Liver (tissue), 9 donors: ENCODE data around the gene ERC2. TPM values are rescaled to one million over a fixed set of nuclear protein-coding genes. Genes with fewer than 3 reads are reported as not detected.

ENCODE experiments used
- DNase-seq: peaks from one replicate; pipeline ENCODE4 v3.0.0-alpha.2; 2017; ENCODE audit warnings: low spot score
- H3K27ac ChIP-seq, 2 donors: one replicate each; pipeline ENCODE4 v1.7.0; 2013; ENCODE audit warnings: inconsistent platforms in 2 of 2, low read length in 2 of 2, control low read depth in 1 of 2, low read depth in 1 of 2, mild to moderate bottlenecking in 1 of 2
- H3K27me3 ChIP-seq, 4 donors: one replicate each; pipeline versions ENCODE4 v1.6.1 to v1.7.0; 2013; ENCODE audit warnings: low read length in 3 of 4, inconsistent platforms in 1 of 4, mild to moderate bottlenecking in 1 of 4, moderate library complexity in 1 of 4; ENCODE audit not compliant: control insufficient read depth in 4 of 4, insufficient read depth in 4 of 4
- H3K36me3 ChIP-seq, 4 donors: one replicate each; pipeline versions ENCODE4 v1.6.1 to v1.7.0; 2013; ENCODE audit warnings: low read length in 3 of 4, mild to moderate bottlenecking in 3 of 4, low read depth in 1 of 4, moderate library complexity in 1 of 4; ENCODE audit not compliant: control insufficient read depth in 4 of 4, insufficient read depth in 3 of 4
- H3K4me1 ChIP-seq, 4 donors: one replicate each; pipeline versions ENCODE4 v1.6.1 to v1.7.0; 2013; ENCODE audit warnings: low read length in 3 of 4, mild to moderate bottlenecking in 3 of 4, moderate library complexity in 1 of 4; ENCODE audit not compliant: control insufficient read depth in 4 of 4, insufficient read depth in 4 of 4
- H3K4me3 ChIP-seq, 3 donors: one replicate each; pipeline versions ENCODE4 v1.6.1 to v1.7.0; 2013; ENCODE audit warnings: low read length in 3 of 3, control low read depth in 1 of 3, low read depth in 1 of 3, mild to moderate bottlenecking in 1 of 3
- H3K9ac ChIP-seq, 2 donors: one replicate each; pipeline ENCODE4 v1.7.0; 2013; ENCODE audit warnings: low read length in 2 of 2, mild to moderate bottlenecking in 2 of 2, moderate library complexity in 2 of 2, control low read depth in 1 of 2, low read depth in 1 of 2
- H3K9me3 ChIP-seq, 4 donors: one replicate each; pipeline versions ENCODE4 v1.6.1 to v1.7.0; 2013; ENCODE audit warnings: low read length in 3 of 4; ENCODE audit not compliant: control insufficient read depth in 4 of 4
- EGR1 ChIP-seq, 2 donors: IDR thresholded peaks; 2 replicates each; pipeline ENCODE4 v1.6.1; 2016 to 2018; ENCODE audit warnings: antibody characterized with exemption in 2 of 2, low read depth in 2 of 2
- FOXA1 ChIP-seq: IDR thresholded peaks from 2 replicates; pipeline ENCODE4 v1.6.1; 2016; ENCODE audit warnings: antibody characterized with exemption
- GABPA ChIP-seq, 2 donors: IDR thresholded peaks in 1 of 2; conservative IDR thresholded peaks in 1 of 2; 2 replicates each; pipeline ENCODE4 v1.6.1; 2016; ENCODE audit warnings: antibody characterized with exemption in 2 of 2, mild to moderate bottlenecking in 1 of 2, moderate library complexity in 1 of 2
- HNF4A ChIP-seq, 2 donors: conservative IDR thresholded peaks; 2 replicates each; pipeline ENCODE4 v1.6.1; 2016; ENCODE audit warnings: antibody characterized with exemption in 2 of 2, mild to moderate bottlenecking in 2 of 2
- HNF4G ChIP-seq: IDR thresholded peaks from 2 replicates; pipeline ENCODE4 v1.6.1; 2016; ENCODE audit warnings: antibody characterized with exemption
- JUND ChIP-seq, 2 donors: IDR thresholded peaks; 2 replicates each; pipeline ENCODE4 v1.6.1; 2016; ENCODE audit warnings: antibody characterized with exemption in 2 of 2
- NR2F2 ChIP-seq: IDR thresholded peaks from 2 replicates; pipeline ENCODE4 v1.6.1; 2016; ENCODE audit warnings: antibody characterized with exemption
- RXRA ChIP-seq, 2 donors: IDR thresholded peaks; 2 replicates each; pipeline ENCODE4 v1.6.1; 2017 to 2018; ENCODE audit warnings: antibody characterized with exemption in 2 of 2, mild to moderate bottlenecking in 1 of 2
- SP1 ChIP-seq: IDR thresholded peaks from 2 replicates; pipeline ENCODE4 v1.6.1; 2018; ENCODE audit warnings: antibody characterized with exemption, mild to moderate bottlenecking
- TAF1 ChIP-seq: conservative IDR thresholded peaks from 2 replicates; pipeline ENCODE4 v1.6.1; 2016; ENCODE audit warnings: antibody characterized with exemption, mild to moderate bottlenecking
- WGBS: extraction: QIAGEN DNeasy Blood & Tissue Kit; methylation state at CpG from one replicate; pipeline ENCODE4 v1.1.7; 2013; 5-methylcytosine and 5-hydroxymethylcytosine counted together
- polyA plus RNA-seq, 2 donors: library from polyadenylated mRNA; stranded (reverse) in 1 of 2; unstranded in 1 of 2; fragments of 200-250 nt in 1 of 2; fragments of >200 nt in 1 of 2; fragmentation: Nextera tagmentation in 1 of 2; extraction: Ambion mirVana in 1 of 2; gene quantifications; one replicate each; pipeline versions ENCODE4 v1.2.1 to v1.2.3, GENCODE V29; 2013 to 2015
- total RNA-seq, 2 donors: library from RNA; depleted of rRNA; stranded (reverse); fragments of >200 nt; gene quantifications; one replicate each; pipeline ENCODE4 v1.2.3, GENCODE V29; 2014
- TF ChIP-seq, protein P1 (sequence below): IDR thresholded peaks from 2 replicates; pipeline ENCODE4 v1.6.1; 2016; ENCODE audit warnings: antibody characterized with exemption
- TF ChIP-seq, protein P2 (sequence below): IDR thresholded peaks from 2 replicates; pipeline ENCODE4 v1.6.1; 2016; ENCODE audit warnings: antibody characterized with exemption, mild to moderate bottlenecking
- TF ChIP-seq, protein P3 (sequence below): fragments of 150-350 bp; IDR thresholded peaks from 2 replicates; pipeline ENCODE4 v1.5.1; 2017; ENCODE audit warnings: improper control_type of control experiment, low read depth, low read length; ENCODE audit not compliant: missing input control
- TF ChIP-seq, protein P4 (sequence below): IDR thresholded peaks from 2 replicates; pipeline ENCODE4 v1.6.1; 2016; ENCODE audit warnings: antibody characterized with exemption
- donor health status: healthy.
- donor health status: healthy.
- donor health status: healthy.
- donor health status: healthy.
- donor health status: healthy.

Gene ERC2
- total and polyA plus RNA-seq, 4 donors: 0.14 to 0.25 TPM; not detected in 2

DNA sequence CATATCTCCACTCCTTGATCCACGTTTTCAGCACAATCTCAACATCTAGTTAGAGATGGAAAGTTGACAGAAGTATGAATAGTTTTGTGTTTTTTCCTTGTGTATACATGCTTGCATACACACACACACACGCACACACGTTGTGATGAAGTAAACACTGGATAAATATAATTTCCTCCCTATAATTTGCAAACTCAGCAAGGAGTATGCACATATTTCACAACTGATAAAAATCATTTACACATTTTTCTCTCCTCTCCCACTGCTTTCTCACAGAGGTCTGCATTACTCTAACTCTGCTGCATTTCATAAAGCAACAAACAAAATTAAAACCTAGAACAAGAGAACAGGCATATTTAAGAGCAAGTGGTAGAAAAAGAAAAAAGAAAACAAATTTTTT, 320.9 kb downstream of the ERC2 start:
- TF ChIP-seq, protein P1, sequence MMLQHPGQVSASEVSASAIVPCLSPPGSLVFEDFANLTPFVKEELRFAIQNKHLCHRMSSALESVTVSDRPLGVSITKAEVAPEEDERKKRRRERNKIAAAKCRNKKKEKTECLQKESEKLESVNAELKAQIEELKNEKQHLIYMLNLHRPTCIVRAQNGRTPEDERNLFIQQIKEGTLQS: no peak
- no peak for TF ChIP-seq RXRA (IDR thresholded peaks at IDR 0.05)
- no peak for TF ChIP-seq SP1
- TF ChIP-seq NR2F2: no peak
- no peak for TF ChIP-seq EGR1 (IDR thresholded peaks at IDR 0.05; ENCODE audit: low read depth in 2 of 2)
- TF ChIP-seq JUND (IDR thresholded peaks at IDR 0.05): no peak
- TF ChIP-seq, protein P2, sequence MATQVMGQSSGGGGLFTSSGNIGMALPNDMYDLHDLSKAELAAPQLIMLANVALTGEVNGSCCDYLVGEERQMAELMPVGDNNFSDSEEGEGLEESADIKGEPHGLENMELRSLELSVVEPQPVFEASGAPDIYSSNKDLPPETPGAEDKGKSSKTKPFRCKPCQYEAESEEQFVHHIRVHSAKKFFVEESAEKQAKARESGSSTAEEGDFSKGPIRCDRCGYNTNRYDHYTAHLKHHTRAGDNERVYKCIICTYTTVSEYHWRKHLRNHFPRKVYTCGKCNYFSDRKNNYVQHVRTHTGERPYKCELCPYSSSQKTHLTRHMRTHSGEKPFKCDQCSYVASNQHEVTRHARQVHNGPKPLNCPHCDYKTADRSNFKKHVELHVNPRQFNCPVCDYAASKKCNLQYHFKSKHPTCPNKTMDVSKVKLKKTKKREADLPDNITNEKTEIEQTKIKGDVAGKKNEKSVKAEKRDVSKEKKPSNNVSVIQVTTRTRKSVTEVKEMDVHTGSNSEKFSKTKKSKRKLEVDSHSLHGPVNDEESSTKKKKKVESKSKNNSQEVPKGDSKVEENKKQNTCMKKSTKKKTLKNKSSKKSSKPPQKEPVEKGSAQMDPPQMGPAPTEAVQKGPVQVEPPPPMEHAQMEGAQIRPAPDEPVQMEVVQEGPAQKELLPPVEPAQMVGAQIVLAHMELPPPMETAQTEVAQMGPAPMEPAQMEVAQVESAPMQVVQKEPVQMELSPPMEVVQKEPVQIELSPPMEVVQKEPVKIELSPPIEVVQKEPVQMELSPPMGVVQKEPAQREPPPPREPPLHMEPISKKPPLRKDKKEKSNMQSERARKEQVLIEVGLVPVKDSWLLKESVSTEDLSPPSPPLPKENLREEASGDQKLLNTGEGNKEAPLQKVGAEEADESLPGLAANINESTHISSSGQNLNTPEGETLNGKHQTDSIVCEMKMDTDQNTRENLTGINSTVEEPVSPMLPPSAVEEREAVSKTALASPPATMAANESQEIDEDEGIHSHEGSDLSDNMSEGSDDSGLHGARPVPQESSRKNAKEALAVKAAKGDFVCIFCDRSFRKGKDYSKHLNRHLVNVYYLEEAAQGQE: no peak
- TF ChIP-seq GABPA (IDR thresholded peaks at IDR 0.05 in 1 of 2, conservative IDR thresholded peaks at IDR 0.05 in 1 of 2): no peak
- TF ChIP-seq HNF4A (conservative IDR thresholded peaks at IDR 0.05): no peak

DNA sequence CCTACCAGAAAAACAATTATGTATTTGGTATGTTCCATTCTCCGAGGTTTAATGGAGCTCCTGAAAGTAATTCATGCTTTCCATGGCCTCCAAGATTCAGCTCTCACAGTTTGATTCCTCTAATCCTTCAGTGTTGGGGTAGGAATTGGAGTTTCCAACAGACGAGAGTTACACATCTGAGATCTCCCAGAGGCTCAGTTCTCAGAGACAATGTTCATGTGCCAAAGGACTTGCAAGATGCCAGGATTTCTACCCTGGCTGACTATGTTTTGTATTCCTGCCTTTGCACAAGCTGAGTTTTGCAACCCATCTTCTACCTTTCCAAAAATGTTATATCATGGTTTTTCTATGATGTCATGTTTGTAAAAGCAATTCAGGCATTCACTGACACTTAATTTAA, 322.9 kb downstream of the ERC2 start:
- peaks cover 0 to 3% (median under 1%) of the 10 kb centered on the region in 4 donors for H3K27me3 ChIP-seq
- no peaks in the 10 kb centered on the region for H3K9me3 ChIP-seq
- H3K9ac ChIP-seq: no peak overlapping the region
- H3K4me3 ChIP-seq: no peak overlapping the region
- H3K4me1 ChIP-seq: no peaks in the 10 kb centered on the region
- TF ChIP-seq TAF1 (no peak), HNF4G (no peak), JUND (IDR thresholded peaks at IDR 0.05) (no peak), HNF4A (conservative IDR thresholded peaks at IDR 0.05) (no peak), SP1 (no peak), FOXA1 (no peak)
- TF ChIP-seq, protein P3, sequence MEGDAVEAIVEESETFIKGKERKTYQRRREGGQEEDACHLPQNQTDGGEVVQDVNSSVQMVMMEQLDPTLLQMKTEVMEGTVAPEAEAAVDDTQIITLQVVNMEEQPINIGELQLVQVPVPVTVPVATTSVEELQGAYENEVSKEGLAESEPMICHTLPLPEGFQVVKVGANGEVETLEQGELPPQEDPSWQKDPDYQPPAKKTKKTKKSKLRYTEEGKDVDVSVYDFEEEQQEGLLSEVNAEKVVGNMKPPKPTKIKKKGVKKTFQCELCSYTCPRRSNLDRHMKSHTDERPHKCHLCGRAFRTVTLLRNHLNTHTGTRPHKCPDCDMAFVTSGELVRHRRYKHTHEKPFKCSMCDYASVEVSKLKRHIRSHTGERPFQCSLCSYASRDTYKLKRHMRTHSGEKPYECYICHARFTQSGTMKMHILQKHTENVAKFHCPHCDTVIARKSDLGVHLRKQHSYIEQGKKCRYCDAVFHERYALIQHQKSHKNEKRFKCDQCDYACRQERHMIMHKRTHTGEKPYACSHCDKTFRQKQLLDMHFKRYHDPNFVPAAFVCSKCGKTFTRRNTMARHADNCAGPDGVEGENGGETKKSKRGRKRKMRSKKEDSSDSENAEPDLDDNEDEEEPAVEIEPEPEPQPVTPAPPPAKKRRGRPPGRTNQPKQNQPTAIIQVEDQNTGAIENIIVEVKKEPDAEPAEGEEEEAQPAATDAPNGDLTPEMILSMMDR: no peak
- TF ChIP-seq, protein P4, sequence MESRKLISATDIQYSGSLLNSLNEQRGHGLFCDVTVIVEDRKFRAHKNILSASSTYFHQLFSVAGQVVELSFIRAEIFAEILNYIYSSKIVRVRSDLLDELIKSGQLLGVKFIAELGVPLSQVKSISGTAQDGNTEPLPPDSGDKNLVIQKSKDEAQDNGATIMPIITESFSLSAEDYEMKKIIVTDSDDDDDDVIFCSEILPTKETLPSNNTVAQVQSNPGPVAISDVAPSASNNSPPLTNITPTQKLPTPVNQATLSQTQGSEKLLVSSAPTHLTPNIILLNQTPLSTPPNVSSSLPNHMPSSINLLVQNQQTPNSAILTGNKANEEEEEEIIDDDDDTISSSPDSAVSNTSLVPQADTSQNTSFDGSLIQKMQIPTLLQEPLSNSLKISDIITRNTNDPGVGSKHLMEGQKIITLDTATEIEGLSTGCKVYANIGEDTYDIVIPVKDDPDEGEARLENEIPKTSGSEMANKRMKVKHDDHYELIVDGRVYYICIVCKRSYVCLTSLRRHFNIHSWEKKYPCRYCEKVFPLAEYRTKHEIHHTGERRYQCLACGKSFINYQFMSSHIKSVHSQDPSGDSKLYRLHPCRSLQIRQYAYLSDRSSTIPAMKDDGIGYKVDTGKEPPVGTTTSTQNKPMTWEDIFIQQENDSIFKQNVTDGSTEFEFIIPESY: no peak
- TF ChIP-seq, protein P2: no peak
- H3K27ac ChIP-seq: no peak overlapping the region
- DNase-seq: no peak
- 66% methylated on average over 2 of the region's 2 CpGs for WGBS
- no peaks in the 10 kb centered on the region for H3K36me3 ChIP-seq

More for the DNA sequence above, 320.9 kb downstream of the ERC2 start:
- WGBS: 47% methylated on average over 3 of the region's 3 CpGs
- H3K36me3 ChIP-seq: no peaks in the 10 kb centered on the region
- H3K9me3 ChIP-seq: no peaks in the 10 kb centered on the region
- H3K27ac ChIP-seq: no peak overlapping the region
- H3K4me3 ChIP-seq: no peak overlapping the region
- DNase-seq: no peak
- no peak overlapping the region for H3K9ac ChIP-seq
- peaks cover 0 to 3% (median under 1%) of the 10 kb centered on the region in 4 donors for H3K27me3 ChIP-seq
- no peaks in the 10 kb centered on the region for H3K4me1 ChIP-seq
